Stimulated activated CD4-positive, alpha-beta T cell treated with anti-CD3 and anti-CD28 coated beads, Interleukin-1b, Interleukin-23, amount 100 ng/mL, for 1 hour (primary cell): ENCODE measurements around the gene RAPGEF3.

Experiments
- DNase-seq, 2 donors: peaks; one replicate each; pipeline ENCODE4 v3.0.0-alpha.2; 2020; ENCODE audit warnings: low read depth in 2 of 2

The RAPGEF3 gene

DNA sequence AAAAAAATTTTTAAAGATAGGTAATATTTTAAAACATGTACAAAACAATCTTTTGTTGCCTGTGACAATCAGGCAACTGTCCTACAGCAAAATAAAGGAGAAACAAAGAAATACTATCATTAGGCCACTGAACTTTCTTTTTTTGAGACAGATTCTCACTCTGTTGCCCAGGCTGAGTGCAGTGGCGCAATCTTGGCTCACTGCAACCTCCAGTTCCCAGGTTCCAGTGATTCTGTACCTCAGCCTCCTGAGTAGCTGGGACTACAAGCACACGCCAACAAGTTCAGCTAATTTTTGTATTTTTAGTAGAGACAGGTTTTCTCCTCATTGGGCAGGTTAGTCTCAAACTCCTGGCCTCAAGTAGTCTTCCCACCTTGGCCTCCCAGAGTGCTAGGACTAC is 69.5 kb downstream of the RAPGEF3 start:
- DNase-seq, result no peak

DNA sequence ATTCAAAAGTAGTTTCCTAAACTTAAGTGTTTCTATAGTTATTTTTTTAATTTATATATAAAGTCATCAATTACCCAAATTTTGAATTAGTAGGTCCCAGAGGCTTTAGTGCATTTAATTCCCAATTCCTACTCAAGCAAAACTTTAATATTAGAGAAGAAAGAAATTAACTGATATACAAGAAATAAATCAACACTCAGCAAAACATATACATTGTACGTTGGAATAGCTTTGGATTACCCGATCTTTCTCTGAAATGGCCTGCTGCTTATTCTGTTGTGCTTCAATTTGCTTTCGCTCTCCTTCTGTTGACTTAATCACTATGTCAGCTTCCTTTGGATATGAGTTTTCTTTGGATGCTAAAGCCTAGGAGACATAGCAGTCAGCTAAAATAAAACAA is 71.0 kb downstream of the RAPGEF3 start:
- DNase-seq, result no peak

DNA sequence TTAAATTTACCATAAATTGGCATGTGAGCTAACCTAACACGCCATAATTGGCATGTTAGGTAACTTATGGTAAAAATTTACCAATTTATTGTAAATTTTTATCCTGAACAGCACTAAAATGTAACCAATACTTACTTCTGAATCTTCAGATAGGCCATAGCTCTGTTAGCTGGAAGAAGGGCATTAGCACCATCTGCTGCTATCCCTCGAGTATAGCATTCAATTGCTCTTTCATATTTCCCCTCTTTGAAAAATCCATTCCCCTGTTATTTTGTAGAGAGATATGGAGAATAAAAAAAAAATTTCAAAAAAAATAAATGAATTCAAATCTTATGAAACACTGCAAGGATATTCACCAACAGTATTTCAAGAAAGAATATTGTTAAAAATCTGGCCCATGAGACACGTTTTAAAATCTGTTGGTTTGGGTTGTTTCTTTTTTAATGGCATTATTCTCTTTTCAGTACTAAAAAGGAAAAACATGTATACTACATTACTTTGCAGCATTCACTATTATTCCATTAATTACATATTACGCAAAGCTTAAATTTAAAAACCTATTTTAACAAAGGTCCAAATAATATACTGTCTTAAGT is 71.9 kb downstream of the RAPGEF3 start:
- no peak for DNase-seq
